SK-N-DZ (cell line): ENCODE measurements around the gene HHATL.
A peak's percentile ranks its signal among the peaks of the same experiment; 100 is the strongest.

Experiments
- DNase-seq: peaks from one replicate; pipeline ENCODE4 v3.0.0-alpha.2; 2015; ENCODE audit warnings: low spot score

The HHATL gene

GRCh38 chr3:42713747-42714146, 11.1 kb upstream of the HHATL start:
- DNase-seq: no peak

DNA sequence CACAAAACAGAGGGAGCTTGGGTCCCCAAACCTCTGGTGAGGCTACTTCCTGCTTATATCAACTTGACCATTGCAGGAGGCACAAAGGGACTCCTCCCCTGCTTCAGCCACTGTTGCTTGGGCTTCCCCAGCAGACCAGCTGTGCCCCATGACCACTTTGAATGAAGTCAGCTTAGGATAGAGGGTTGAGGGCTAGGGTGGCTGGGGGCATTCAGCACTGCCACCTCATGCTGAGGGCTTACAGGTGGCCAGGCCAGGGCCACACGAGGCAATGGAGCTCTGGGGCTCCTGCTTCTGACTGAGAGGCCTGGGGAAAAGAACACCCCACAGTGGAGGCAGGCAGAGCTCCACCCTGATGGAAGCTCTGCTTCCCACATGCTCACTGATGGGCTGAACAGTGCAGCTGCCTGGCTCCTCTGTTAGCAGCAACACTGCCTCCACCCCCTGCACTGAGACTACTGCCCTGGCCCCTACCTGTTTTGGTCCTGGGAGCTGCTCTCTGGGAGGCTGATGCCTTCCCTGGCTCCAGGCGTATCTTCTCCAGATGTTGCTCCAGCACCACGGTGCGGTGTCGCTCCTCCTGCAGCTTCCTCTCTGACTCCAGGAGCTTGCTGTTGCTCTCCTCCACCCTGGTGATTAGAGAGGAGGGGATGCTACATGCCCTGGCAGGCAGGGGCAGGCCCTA, 10.2 kb upstream of the HHATL start:
- no peak for DNase-seq

- DNase-seq: no peak
These were observed 9.7 kb upstream of the HHATL start for GRCh38 chr3:42712344-42712648.

GRCh38 chr3:42711491-42712343, 9.1 kb upstream of the HHATL start:
- DNase-seq: no peak

GRCh38 chr3:42710323-42711021, 7.9 kb upstream of the HHATL start:
- DNase-seq: no peak

- DNase-seq: no peak
These were observed 7.0 kb upstream of the HHATL start for GRCh38 chr3:42709621-42710020.

DNA sequence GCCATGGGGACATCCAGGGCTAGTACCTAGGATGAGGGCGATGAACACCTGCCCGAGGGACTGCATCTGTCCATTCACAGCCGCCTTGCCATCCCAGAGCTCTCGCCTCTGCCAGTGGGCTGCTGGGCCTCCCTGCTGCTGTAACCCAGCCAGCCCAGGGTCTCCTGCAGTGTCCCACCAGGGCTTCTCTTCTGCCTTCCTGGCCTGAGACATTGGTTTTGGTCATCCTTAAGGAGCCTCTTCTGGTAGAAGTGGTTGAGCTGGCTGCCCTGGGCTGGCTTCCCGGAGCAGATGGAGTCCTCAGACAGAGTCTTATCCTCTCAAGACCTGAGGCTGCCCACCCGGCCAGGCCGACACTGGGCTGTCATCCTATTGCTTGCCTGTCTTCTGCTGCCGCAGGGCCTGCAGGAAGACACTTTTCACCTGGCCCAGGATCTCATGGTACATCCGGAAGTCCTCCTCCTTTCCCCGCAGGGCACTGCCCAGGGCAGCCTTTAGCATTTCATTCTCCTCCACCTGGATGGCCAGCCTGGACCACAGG, 6.1 kb upstream of the HHATL start:
- DNase-seq: no peak

DNA sequence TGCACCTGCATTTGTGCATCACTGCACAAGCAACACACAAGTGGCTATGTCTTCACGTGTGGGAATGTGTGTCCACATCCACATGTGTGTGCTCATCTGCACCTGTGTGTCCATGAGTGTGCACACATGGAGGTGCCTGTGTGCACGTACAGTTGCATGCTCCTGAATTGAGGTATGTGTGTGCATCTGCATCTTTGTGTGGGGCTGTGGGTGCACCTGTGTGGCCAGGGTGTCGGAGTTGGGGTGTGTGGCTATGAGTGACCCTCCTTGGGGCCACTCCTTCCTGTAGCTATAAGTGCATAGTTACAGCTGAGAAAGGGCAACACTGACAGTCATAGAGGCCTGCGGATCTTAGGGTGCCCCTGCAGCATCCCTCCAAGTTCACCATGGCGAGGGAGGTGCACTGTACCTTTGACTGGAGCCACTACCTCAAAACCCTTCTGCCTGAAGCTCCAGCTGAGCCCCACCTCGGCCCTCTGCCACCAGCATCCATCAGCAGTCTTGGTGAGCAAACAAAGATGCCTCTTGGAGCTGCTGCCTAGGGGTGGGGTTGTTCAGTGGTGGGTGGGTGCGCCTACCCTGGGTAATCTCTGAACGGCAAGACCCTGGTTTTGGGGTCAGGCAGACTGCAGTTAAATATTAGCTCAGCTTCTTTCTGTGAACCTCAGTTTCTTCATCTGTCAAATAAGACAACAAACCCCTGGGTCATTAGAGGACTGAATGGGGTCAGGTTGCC, 5.2 kb upstream of the HHATL start:
- no peak for DNase-seq

DNA sequence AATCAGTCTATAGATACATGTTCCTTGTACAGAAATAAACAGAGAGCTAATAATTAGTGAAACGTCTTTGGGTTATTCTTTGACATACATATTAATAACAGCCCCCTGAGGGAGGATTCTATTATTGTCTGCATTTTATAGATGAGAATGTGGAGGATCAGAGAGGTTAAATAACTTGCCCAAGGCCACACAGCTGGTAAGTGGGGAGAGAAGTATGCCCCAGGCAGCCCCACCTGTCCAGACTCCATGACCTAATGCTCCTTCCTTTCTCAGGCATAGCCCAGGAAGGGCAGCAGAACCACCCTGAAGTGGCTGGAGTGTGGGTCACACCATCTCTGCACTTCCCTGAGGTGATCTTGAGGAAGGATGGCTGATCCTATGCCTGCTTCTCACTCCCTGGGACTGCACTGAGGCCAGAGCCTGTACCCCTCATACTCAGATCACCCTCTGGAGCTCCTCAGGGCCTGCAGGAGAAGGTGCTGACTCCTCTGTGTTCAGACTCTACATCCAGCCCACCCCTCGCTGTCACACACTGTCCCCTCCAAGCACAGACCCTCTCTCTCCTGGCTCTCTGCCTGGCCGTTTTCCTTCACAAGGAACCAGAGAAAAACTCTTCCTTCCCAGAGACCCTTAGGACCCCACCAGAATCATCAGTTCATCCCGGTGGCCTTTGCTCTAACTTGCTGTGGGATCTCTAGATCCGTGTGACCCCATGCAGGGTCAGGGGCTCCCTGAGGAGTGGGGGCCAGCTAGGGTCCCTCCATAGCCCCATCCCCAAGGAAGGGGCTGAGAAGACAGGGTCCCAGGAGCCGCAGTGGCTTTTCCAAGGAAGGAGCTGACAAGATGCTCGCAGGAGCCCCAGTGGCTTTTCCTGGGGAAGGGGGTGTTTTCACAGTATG, 4.4 kb upstream of the HHATL start:
- DNase-seq: no peak

- no peak for DNase-seq
These were observed 3.5 kb upstream of the HHATL start for GRCh38 chr3:42705962-42706585.

GRCh38 chr3:42705058-42705767, 2.6 kb upstream of the HHATL start:
- no peak for DNase-seq

DNA sequence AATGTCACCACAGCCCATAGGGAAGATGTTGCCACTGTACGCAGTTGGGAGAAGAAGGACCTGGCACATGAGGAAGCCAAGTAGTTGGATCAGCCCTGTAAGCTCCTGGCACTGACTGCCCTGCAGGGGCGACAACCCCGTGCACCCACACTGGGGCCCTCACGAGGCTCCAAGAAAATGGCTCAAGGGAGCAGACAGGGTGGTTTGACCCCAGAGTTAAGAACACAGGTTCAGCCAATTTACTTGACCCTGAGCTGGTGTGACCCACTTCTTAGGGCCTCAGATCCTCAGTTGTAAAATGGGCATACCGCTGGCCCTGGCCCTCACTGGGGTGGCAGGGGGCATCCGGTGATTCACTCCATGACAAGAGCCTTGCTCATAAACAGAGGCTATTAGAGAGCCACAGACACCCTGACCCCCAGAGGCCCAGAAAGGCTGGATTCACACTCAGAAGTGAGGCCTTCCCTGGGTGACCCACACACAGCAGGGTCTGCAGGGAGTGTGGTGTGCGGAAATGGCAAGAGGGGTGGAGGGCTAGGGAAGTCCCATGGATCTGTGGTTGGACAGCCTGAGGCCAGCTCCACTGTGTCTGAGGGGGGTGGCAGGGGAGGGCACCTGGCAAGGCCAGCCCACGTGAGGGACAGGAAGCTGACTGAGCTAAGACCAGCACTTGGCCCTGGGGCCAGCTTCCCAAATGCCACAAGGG, 1.7 kb upstream of the HHATL start:
- no peak for DNase-seq

DNA sequence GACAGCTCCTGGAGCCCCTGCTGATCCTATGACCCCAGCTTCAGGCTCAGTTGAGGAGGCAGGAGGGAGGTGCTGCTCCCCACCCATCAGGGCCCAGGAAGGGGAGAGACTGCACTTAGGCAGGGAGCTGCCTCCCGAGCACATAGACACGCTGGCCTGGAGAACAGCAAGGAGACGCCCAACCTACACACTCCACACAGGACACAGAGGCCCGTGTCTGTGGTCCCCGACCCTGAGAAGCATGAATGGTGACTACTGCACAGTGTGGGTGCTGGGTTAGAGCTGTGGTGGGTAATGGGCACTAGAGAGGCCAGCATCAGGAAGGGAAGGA, 1.1 kb upstream of the HHATL start:
- DNase-seq: no peak

- no peak for DNase-seq
These were observed 540 bp upstream of the HHATL start for GRCh38 chr3:42702982-42703694.

DNA sequence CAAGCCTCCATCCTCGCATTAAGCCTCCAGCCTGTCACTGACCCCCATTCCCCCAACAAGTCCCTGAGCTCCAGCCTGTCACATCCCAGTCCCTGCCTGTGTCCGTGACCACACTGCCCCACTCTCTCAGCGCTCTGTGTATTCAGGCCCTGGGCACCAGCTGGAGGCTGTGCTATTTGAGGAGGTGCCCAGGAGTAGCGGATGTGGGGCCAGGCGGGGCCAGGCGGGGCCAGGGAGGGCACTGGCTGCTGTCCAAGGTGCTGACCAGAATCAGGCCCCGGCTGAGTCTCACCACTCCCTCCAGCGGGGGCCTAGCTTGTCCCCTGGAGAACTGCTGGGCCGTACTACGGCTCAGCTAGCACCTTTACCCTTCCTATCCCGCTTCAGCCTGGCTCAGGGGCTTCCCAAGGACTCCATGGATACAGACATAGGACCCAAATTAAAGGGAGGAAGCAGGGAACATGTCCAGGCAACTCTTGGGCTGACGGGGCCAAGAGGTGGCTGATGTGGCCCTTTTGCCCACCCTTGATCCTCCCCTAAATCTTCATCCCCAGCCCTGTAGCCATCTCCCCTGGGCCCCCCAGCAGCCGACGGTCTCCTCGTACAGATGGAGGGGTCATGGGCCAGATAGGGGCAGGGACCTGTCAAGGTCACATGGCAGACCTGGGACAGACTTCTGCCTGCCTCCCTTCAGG, 1.1 kb downstream of the HHATL start:
- peak; percentile 16 for DNase-seq

- DNase-seq: no peak
These were observed 2.0 kb downstream of the HHATL start for GRCh38 chr3:42700366-42701288.

- no peak for DNase-seq
These were observed 3.1 kb downstream of the HHATL start for GRCh38 chr3:42699511-42699971.
